Embryonic facial prominence (tissue), 1 donor: ENCODE measurements around the gene SF3B5.
"Not testable (repeated sequence)": the region's sequence is repeated elsewhere in the genome, so short reads cannot be mapped to it uniquely, and the experiment has no call there.

Experiments
- DNase-seq: peaks from one replicate; pipeline ENCODE4 v3.0.0-alpha.2; 2016; ENCODE audit errors: extremely low spot score

Gene SF3B5

DNA sequence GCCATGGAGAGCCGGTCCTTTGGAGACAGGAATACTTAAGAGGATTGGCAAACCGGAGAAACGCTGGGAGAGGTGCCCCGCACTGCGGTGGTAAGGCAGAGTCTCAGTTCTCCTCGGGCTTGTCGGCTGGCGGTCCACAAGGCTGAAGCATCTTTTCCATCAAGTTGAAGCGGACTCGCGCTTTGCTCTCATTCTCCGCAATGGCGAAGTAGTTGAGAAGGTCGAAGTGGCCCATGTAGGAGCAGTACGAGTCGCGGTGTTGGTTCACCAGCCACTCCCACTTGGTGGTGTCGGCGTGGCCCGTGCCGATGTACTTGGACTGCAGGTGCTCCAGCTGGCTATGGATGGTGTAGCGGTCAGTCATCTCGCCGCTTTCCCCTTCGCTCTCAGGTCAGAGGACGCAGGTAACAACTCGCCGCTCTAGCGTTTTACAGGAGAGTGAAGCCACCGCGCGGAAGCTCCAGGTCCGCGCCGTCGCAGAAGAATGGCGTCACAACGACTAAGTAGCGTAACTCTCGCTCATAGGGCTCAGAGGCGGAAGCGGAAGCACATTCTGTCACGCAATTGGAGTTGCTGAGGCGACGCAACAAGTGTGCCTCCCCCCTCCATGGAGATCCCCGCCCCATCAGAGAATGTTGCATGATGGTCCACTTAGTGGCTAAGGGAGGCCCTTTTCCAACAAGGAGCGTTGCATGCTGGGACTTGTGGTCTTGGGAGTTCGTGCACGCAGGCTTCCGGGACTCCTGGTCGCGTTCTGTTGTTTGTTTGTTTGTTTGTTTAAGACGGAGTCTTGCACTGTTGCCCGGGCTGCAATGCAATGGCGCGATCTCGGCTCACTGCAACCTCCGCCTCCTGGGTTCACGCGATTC is at the start of gene SF3B5:
TSS of gene SF3B5 (minus strand) at position 440 of the 869 bp plus-strand sequence. CDS start at position 364, 76 bp downstream.
- DNase-seq, result peak; percentile 99

DNA sequence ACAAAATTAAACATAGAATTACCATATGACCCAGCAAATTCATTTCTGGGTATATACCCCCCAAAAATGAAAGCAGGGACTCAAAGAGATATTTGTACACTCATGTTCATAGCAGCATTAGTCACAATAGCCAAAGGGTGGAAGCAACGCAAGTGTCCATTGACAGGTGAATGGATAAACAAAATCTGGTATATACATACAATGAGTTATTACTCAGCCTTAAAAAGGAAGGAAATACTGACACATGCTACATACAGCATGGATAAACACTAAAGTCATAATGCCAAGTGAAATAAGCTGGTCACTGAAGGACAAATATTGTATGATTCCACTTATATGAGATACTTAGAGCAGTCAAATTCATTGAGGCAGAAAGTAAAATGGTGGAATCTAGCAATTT is 49.6 kb upstream of the SF3B5 start:
- no peak for DNase-seq

DNA sequence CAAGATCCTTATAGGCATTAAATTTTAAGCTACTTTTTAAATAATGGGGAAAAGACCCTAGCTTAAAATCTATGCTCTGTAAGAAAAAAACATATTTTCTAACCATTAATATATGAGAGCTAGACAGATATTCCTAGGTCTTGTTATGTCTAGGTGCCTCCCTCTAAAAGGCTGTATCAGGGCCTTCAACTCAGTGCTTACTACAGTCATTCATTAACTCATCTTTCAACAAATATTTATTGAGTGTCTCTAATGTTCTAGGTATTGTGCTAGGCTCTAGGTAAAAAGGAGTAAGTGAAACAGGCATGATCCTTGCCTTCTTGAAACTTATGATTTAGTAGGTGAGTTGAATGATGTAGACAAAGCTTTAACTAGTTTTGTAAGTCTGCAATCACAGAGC is 48.5 kb upstream of the SF3B5 start:
- DNase-seq, result no peak

DNA sequence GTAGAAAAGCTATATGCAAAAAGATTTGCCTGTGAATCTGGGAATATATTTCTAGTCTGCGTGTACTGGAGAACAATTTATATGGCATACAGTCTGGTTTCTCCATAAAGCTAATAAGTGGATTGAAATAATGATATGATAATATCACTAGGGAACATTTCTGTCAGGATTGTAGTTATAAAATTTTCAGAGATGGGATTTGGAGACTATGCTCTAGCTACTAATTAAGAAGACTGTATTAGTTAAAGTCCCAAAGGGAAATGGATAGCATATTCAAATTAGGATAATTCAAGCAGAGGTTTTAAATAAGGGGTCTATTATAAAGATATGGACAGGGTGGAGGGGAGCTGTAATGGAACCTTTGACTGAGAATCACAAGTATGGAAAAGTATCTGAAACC is 47.7 kb upstream of the SF3B5 start:
- no peak for DNase-seq

DNA sequence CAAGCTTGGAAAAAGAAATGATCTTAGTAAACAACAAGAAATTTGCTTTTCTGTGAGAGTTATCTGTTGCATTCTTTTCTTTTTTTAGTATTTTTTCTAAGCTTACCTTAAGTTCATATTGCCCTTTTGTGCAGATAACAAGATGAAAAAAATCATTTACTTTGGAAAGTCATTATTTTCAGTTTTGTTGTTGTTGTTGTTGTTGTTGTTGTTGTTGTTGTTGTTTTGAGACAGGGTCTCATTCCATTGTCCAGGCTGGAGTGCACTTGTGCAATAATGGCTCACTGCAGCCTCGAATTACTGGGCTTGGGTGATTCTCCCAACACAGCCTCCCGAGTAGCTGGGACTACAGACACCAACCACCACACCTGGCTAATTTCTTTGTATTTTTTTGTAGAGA is 46.1 kb upstream of the SF3B5 start:
- no peak for DNase-seq

DNA sequence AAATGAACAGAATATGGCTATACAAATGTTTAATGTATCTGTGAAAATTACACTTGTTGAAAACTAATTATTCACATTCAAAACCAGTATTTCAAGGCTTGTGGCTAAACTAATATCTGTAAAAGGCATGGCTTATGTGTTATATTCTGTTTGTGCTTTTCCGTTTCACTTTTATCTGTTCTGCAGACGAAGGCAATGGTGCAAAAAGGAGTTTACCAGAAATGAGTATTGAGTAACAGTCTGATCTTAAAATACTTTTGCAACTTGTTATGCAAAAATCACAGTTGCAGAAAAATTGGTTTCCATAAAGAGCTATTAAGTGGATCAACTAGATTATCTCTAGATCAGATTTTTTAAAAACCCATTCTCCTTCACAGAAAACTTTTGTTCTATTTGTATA is 45.5 kb upstream of the SF3B5 start:
- DNase-seq, result no peak

DNA sequence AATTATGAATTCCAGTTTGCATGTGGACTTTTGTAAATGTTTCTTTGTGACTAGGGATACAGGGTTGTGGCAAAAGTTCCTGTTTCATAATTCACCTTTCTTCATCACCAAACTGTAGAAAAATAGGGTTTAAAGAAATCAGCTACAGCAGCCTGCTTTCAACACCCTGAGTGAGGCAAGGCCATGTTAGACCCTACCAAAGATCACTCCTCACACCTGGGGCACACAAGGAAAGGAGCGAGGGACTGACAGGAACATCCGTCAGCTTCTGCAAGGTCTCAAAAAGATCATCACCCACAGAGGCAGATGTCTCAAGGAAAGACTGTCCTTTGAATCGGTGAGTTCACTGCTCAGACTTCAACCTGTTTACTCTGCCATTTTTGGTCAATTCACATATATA is 44.4 kb upstream of the SF3B5 start:
- no peak for DNase-seq

DNA sequence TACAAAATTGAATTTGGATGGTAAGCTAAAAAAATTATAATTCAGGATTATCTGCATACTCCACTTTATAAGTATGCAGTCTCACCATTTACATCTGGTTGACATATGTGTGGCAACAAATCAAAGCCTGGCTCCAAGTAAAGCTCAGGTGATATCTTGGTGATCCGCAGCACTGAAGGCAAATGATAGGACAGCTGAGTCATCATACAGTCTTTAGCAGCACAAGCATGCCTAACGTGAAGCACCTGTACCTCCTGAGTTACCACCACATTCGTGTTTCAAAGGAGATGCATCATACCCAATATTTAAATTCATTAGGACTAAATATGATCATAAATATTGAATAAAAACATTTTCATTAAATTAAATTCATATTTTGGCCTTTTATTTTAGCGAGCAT is 43.2 kb upstream of the SF3B5 start:
- DNase-seq, result no peak

DNA sequence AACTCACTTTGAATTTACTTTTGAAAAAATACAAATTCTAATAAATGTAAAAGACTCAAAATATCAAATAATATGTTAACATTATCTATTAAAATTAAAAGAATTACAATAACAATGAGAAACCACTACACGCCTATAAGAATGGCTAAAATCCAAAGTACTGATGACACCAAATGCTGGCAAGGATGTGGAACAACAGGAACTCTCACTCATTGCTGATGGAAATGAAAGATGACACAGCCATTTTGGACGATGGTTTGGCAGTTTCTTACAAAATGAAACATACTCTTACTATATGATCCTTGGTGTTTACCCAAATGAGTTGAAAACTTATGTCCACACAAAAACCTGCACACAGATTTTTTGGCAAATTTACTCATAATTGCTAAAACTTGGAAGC is 39.4 kb upstream of the SF3B5 start:
- DNase-seq, result no peak

DNA sequence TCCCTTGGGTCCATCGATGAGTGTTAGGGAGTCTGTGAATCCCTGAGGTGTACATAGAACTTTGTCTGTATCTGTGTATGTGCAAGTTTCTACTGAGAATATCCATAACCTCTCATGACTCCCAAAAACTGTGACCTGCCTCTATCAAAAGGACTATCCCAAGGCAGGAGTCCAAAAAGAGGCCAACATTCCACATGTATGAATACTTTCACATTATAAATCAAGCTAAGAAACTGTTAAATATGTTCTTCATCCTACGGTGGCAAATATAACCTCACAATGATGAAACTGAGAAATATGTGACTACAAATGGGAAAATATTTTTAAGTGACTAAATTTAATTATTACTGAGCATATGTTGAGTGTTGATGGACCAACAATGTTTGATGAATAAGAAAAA is 38.8 kb upstream of the SF3B5 start:
- no peak for DNase-seq

DNA sequence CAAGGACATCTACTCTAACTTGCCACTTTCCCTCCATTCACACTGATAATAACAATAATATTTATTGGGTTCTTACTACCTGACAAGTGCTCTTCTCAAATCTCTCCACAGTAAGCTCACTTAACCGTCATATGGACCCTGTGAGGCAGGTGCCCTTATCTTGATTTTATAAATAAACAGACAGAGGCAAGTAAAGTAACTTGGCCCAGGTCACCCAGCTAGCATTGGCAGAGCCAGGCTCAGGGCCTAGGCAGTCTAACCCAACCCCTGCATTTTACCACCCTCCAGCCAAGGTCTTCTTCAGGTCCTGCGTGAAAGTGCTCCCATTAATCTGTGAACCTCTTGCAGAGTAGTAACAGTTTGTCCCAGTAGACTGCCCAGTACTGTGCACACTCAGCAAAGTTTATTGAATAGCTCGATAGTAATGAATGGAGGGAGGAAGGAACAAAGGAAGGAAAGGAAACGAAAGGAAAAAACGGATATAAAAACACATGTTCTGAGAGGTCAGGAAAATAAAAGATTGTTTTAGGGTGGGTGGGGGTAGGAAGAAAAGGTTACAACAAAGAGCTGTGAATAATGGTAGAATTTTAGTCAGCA is 38.0 kb upstream of the SF3B5 start:
- DNase-seq, result no peak

DNA sequence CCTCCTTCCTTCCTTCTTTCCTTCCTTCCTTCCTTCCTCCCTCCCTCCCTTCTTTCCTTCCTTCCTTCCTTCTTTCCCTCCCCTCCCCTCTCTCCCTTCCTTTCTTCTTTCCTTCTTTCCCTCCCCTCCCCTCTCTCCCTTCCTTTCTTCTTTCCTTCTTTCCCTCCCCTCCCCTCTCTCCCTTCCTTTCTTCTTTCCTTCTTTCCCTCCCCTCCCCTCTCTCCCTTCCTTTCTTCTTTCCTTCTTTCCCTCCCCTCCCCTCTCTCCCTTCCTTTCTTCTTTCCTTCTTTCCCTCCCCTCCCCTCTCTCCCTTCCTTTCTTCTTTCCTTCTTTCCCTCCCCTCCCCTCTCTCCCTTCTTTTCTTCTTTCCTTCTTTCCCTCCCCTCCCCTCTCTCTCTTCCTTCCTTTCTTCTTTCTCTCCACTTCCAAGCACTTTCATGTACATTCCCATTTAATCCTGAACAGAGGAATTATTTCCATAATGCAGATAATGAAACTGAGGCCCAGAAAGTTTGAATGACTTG is 36.9 kb upstream of the SF3B5 start:
- DNase-seq, result not testable (repeated sequence)

DNA sequence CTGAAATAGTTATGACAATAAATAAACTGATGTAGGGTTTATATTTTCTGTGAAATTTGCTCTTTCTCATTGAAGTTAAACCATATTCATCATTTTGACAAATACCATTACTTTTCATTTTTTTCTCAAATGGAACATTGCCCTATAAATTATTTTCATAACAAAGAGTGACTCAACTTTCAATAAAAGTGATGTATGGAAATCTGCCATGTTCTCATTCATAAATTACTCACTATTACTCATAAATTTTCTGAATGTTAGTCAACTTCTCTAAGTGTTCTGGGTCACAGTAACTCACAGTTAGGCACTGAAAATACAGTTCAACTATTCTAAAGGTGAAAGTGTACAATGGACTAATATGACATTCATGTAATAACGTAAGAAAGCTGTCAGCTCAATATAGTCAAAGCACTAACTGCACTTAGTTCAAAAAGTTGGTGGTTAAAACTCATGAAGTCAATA is 35.9 kb upstream of the SF3B5 start:
- no peak for DNase-seq

DNA sequence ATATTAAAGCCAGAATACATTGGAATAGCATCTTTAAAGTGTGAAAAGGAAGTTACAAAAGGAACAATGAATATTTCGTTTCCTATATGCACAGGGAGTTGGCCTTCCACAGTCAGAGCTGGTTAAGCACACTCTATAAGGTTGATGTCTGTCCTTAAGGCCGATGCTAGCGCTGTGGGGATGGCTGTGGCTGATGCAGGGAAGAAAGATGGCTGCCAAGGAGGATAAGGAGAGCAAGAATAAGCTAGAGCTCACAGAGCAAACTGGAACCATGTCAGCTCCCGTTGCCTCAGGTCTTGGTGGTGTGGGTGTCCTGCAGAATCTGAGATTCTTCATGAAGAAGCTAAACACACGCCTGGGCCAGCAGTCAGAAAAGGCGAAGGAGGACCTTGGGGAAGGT is 34.1 kb upstream of the SF3B5 start:
- no peak for DNase-seq

DNA sequence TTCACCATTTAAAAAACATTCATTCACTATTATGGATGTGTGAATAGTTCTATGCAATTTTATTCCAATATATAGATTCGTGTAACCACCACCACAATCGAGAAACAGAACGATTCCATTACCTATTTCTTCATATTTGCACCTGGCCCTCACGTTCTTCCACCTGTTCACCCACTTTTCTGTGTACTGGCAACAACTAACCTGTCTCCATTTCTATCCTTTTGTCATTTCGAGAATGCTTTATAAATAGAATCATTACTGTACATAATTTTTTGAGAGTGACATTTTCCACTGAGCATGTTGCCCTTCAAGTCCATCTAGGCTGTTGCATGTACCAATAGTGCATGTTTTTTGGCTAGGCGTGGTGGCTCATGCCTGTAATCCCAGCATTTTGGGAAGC is 31.7 kb upstream of the SF3B5 start:
- DNase-seq, result no peak

DNA sequence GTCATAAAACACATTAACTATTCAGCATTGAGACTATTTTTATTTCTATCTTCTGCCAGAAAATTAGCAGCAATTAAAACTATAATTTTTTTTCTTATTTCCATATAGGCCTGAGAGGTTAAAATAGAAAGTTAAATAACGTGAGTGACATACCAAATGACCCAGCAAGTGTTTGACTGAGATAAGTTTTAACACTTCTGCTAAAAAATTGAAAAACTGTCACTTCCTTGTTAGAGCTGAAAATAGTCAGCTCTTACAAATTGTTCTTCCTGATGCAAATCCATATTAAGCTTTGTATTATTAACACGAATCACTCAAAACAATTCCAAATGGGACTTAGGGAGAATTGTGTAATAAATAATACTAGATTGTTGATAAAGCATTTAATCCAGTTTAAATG is 28.5 kb upstream of the SF3B5 start:
- no peak for DNase-seq

DNA sequence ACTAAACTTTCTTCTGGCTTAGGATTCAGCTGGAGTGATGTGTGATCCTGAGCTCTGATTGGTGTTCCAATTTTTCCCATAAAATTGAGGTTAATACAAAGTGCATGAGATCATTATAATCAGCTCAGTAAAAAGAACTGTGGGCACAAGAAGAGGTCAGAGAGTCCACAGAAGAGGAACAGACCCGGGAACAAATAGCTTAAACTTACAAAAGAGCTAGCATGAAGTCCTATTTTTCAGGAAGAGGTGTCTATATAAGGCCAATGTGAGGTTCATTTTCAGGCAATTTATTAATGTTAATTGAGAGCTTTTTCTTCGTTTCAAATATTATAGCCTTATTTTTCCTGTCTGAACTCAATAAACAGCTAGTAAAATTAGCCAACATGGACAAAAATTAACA is 28.0 kb upstream of the SF3B5 start:
- DNase-seq, result no peak

DNA sequence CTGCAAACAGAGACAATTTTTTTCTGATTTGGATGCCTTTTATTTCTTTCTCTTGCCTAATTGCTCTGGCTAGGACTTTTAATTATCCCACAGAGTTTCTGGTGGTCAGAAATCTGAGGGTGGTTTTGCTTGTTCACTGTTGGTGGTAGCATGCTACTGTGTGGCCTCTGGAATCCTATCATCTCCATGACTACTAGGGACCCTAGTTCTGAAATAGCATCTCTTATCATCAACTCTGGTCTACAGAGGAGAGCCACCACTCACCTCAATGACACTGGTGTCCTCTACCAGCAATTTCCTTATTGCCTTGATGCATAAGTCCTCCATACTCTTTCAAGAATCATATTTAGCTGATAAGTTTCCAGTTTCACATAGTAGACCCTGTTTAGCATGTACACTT is 27.5 kb upstream of the SF3B5 start:
- DNase-seq, result no peak

DNA sequence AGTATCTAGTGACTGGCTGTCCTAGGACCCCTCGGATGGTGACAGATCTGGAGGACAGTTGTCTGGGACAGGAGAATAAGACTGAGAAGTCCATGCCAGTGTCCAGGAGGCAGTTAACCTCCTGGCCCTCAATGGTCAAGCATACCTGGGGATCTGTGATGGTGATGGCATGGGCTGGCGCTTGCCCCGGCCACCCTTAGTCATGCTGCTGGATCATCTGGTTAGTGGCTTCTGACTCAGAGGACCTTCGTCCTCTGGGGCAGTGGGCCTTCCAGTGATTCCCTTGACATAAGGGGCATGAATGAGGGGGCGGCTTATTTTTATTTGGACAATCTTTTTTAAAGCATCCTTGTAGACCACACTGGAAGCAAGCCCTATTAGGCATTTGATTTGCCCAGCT is 24.0 kb upstream of the SF3B5 start:
- no peak for DNase-seq

DNA sequence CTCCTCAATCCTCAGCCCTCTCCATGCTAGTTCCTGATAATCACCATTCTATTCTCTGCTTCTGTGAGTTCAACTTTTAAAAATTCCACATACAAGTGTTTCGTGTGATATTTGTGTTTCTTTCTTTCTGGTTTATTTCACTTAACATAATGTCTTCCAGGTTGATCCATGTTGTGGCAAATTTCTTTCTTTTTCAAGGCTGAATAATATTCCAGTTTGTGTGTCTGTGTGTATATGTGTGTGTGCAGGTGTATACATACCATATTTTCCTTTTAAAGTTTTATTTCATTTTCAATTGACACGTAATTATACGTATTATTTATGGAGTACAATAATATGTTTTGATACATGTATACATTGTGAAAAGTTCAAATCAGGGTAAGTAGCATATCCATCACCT is 19.8 kb upstream of the SF3B5 start:
- DNase-seq, result no peak

DNA sequence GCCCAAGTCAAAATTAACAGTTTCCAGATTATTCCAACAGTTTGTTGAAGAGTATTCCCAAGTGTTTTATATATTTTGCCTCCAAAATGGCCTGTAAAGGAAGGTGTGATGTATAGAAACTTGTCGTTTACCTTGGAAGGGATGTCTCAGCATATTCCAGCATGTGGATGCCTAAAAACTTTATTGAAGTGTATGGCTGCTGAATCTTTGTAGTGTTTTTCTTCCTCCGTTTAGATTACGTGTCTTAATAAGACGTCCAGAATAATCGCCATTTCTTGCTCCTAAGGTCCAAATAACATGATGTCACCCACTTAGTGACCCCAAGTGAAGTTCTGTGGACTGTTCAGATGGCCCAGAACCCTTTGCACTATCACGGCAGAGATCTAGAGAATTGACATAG is 18.0 kb upstream of the SF3B5 start:
- no peak for DNase-seq

DNA sequence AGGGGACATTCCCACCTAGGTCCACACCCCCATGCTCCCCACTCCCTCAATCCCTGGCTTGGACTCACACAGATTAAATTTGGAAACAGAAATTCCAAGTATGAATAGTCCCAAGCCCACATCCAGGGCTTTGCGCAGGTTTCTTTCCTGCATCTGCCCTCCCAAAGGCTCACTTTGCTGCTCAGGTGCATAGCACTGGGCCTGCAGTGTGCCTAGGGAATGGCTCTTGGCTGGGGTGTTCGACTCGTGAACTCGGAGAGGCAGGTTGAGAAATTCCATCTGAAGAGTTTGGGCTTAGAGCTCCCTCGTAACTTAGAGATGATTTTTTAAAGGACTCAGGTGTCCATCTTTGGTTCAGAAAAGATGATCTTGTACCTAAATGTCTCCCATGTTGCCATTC is 14.8 kb upstream of the SF3B5 start:
- DNase-seq, result no peak

DNA sequence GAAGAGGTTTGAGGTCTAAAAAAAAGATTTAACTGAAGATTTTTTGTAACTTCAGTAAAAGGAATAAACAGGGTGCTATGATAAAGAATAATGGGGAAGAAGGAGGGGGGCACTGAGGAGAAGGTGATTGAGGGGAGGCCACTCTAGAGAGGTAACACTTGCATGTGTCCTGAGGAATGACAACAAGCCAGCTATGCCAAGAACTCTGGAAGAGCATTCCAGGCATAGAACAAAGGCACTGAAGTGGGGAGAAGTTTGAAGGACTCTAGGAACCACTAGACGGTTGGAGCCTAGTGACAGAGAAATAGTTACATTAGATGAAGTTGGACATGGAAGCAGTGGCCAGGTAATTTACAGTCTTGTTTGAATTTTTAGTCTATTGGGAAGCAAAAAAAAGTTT is 10.8 kb upstream of the SF3B5 start:
- DNase-seq, result no peak
